H9 (cell line): ENCODE data around the gene SPOP. TPM values are rescaled to one million over a fixed set of nuclear protein-coding genes. Genes with fewer than 3 reads are reported as not detected.

Source experiments
- DNase-seq: peaks from one replicate; pipeline ENCODE4 v3.0.0-alpha.2; 2017
- H2AFZ ChIP-seq: one replicate; pipeline ENCODE4 v1.6.1; 2013; ENCODE audit warnings: mild to moderate bottlenecking, low read length, control low read depth, moderate library complexity
- H2AK5ac ChIP-seq: 2 replicates; pipeline ENCODE4 v1.6.1; 2013; ENCODE audit warnings: low read length, control low read depth, mixed read lengths; ENCODE audit not compliant: insufficient read length
- H2BK120ac ChIP-seq: one replicate; pipeline ENCODE4 v1.6.1; 2013; ENCODE audit warnings: low read depth, mild to moderate bottlenecking, low read length, control low read depth, inconsistent platforms; ENCODE audit not compliant: poor library complexity, severe bottlenecking
- H2BK12ac ChIP-seq: 2 replicates; pipeline ENCODE4 v1.6.1; 2013; ENCODE audit warnings: low read length, control low read depth, mixed read lengths, low read depth; ENCODE audit not compliant: insufficient read length
- H2BK15ac ChIP-seq: 2 replicates; pipeline ENCODE4 v1.6.1; 2013; ENCODE audit warnings: low read depth, low read length, control low read depth
- H2BK20ac ChIP-seq: one replicate; pipeline ENCODE4 v1.6.1; 2013; ENCODE audit warnings: low read depth, mild to moderate bottlenecking, low read length, control low read depth, inconsistent platforms; ENCODE audit not compliant: poor library complexity, severe bottlenecking
- H2BK5ac ChIP-seq: 2 replicates; pipeline ENCODE4 v1.6.1; 2013; ENCODE audit warnings: low read length, control low read depth, mixed read lengths; ENCODE audit not compliant: insufficient read length
- H3K14ac ChIP-seq: 2 replicates; pipeline ENCODE4 v1.6.1; 2013; ENCODE audit warnings: low read length, control low read depth; ENCODE audit not compliant: insufficient read depth
- H3K18ac ChIP-seq: 2 replicates; pipeline ENCODE4 v1.6.1; 2013; ENCODE audit warnings: low read depth, mild to moderate bottlenecking, mixed read lengths, low read length, control low read depth; ENCODE audit not compliant: insufficient read length
- H3K23ac ChIP-seq: 2 replicates; pipeline ENCODE4 v1.6.1; 2013; ENCODE audit warnings: low read length, control low read depth, mixed read lengths, low read depth; ENCODE audit not compliant: insufficient read length
- H3K23me2 ChIP-seq: 2 replicates; pipeline ENCODE4 v1.6.1; 2013; ENCODE audit warnings: low read depth, mild to moderate bottlenecking, mixed read lengths, low read length, control low read depth; ENCODE audit not compliant: insufficient read length, poor library complexity, severe bottlenecking
- H3K27ac ChIP-seq: 2 replicates; pipeline ENCODE4 v1.5.1; 2013; ENCODE audit warnings: low read length, control low read depth, mixed read lengths, low read depth; ENCODE audit not compliant: insufficient read length
- H3K27me3 ChIP-seq: 2 replicates; pipeline ENCODE4 v1.6.1; 2013; ENCODE audit warnings: low read length, control low read depth, inconsistent platforms; ENCODE audit not compliant: insufficient read depth
- H3K4ac ChIP-seq: 2 replicates; pipeline ENCODE4 v1.6.1; 2013; ENCODE audit warnings: low read depth, mild to moderate bottlenecking, control low read depth, inconsistent platforms, low read length, moderate library complexity
- H3K4me1 ChIP-seq: 2 replicates; pipeline ENCODE4 v1.6.1; 2013; ENCODE audit warnings: low read length, control low read depth, inconsistent platforms; ENCODE audit not compliant: insufficient read depth
- H3K4me2 ChIP-seq: 2 replicates; pipeline ENCODE4 v1.6.1; 2013; ENCODE audit warnings: low read length, control low read depth, mixed read lengths; ENCODE audit not compliant: insufficient read length, insufficient read depth
- H3K56ac ChIP-seq: 2 replicates; pipeline ENCODE4 v1.6.1; 2013; ENCODE audit warnings: low read depth, mild to moderate bottlenecking, mixed read lengths, low read length, control low read depth; ENCODE audit not compliant: insufficient read length
- H3K79me1 ChIP-seq: 2 replicates; pipeline ENCODE4 v1.6.1; 2013; ENCODE audit warnings: low read depth, mild to moderate bottlenecking, moderate library complexity, low read length, control low read depth, inconsistent platforms; ENCODE audit not compliant: insufficient read depth, poor library complexity, severe bottlenecking
- H3K79me2 ChIP-seq: 2 replicates; pipeline ENCODE4 v1.6.1; 2013; ENCODE audit warnings: low read length, control low read depth, inconsistent platforms; ENCODE audit not compliant: insufficient read depth
- H3K9ac ChIP-seq: 2 replicates; pipeline ENCODE4 v1.6.1; 2013; ENCODE audit warnings: low read length, control low read depth, mixed read lengths; ENCODE audit not compliant: insufficient read length; ENCODE audit errors: extremely low read depth
- H3K9me3 ChIP-seq: one replicate; pipeline ENCODE4 v1.6.1; 2013; ENCODE audit warnings: low read depth, low read length, inconsistent platforms; ENCODE audit not compliant: control insufficient read depth
- H3T11ph ChIP-seq: one replicate; pipeline ENCODE4 v1.6.1; 2013; ENCODE audit warnings: mild to moderate bottlenecking, low read length, control low read depth, inconsistent platforms
- H4K20me1 ChIP-seq: one replicate; pipeline ENCODE4 v1.6.1; 2013; ENCODE audit not compliant: control insufficient read depth, insufficient read length, insufficient read depth
- H4K5ac ChIP-seq: 2 replicates; pipeline ENCODE4 v1.6.1; 2013; ENCODE audit warnings: low read depth, mild to moderate bottlenecking, mixed read lengths, low read length, control low read depth; ENCODE audit not compliant: insufficient read length
- H4K8ac ChIP-seq: replicated peaks from 2 replicates; pipeline ENCODE4 v1.6.1; 2013; ENCODE audit warnings: low read length, control low read depth, mixed read lengths, low read depth; ENCODE audit not compliant: insufficient read length
- H4K91ac ChIP-seq: 2 replicates; pipeline ENCODE4 v1.6.1; 2013; ENCODE audit warnings: low read depth, mild to moderate bottlenecking, moderate library complexity, mixed read lengths, low read length, control low read depth; ENCODE audit not compliant: insufficient read length
- H3K27ac Mint-ChIP-seq, 3 experiments: 2 replicates in 2 of 3; 3 replicates in 1 of 3; pipeline ENCODE4 v1.8.0; 2020 to 2021; ENCODE audit warnings: mixed read lengths in 3 of 3, mild to moderate bottlenecking in 1 of 3, moderate library complexity in 1 of 3
- H3K27me3 Mint-ChIP-seq: 2 replicates; pipeline ENCODE4 v1.8.0; 2021; ENCODE audit warnings: low read depth, mild to moderate bottlenecking, moderate library complexity, mixed read lengths
- H3K36me3 Mint-ChIP-seq, 3 experiments: 2 replicates in 2 of 3; 3 replicates in 1 of 3; pipeline ENCODE4 v1.8.0; 2020 to 2021; ENCODE audit warnings: low read depth in 3 of 3, mixed read lengths in 3 of 3; ENCODE audit not compliant: insufficient read depth in 1 of 3
- H3K4me1 Mint-ChIP-seq, 2 experiments: 2 replicates each; pipeline ENCODE4 v1.8.0; 2020; ENCODE audit warnings: mixed read lengths in 2 of 2
- H3K4me3 Mint-ChIP-seq, 2 experiments: 2 replicates in 1 of 2; 3 replicates in 1 of 2; pipeline ENCODE4 v1.8.0; 2020 to 2021; ENCODE audit warnings: mild to moderate bottlenecking in 2 of 2, mixed read lengths in 2 of 2, moderate library complexity in 1 of 2
- H3K9me3 Mint-ChIP-seq, 2 experiments: 2 replicates in 1 of 2; 3 replicates in 1 of 2; pipeline ENCODE4 v1.8.0; 2020; ENCODE audit warnings: mild to moderate bottlenecking in 2 of 2, mixed read lengths in 2 of 2, moderate library complexity in 1 of 2
- CTCF ChIP-seq: fragments of 200-600 bp; sonication (generic); conservative IDR thresholded peaks from 3 replicates; pipeline ENCODE4 v1.8.0; 2021; ENCODE audit warnings: antibody characterized with exemption, mild to moderate bottlenecking
- WGBS: extraction: QIAGEN DNeasy Blood & Tissue Kit; methylation state at CpG from one replicate; pipeline ENCODE4 v1.1.7; 2013; ENCODE audit warnings: missing lambda C conversion rate, low lambda C conversion rate, mixed read lengths; ENCODE audit not compliant: insufficient read length; ENCODE audit errors: extremely low coverage; 5-methylcytosine and 5-hydroxymethylcytosine counted together
- total RNA-seq: library from RNA; stranded (reverse); gene quantifications from 2 replicates; pipeline ENCODE4 v1.2.1, GENCODE V29; 2021

Gene SPOP
- total RNA-seq, 1 experiment from 2014 or later, result 33.7 TPM

- no peak overlapping the region for H3K9ac ChIP-seq
- H4K5ac ChIP-seq, result no peak overlapping the region
- H3K27me3 ChIP-seq, result no peaks in the 10 kb centered on the region
- no peak overlapping the region for H3K4ac ChIP-seq
- H2BK5ac ChIP-seq, result no peak overlapping the region
- H2BK120ac ChIP-seq, result no peak overlapping the region
- H3K4me2 ChIP-seq, result no peak overlapping the region
- no peak overlapping the region for H2BK12ac ChIP-seq
- no peaks in the 10 kb centered on the region for H3K9me3 ChIP-seq
- H2BK15ac ChIP-seq, result no peak overlapping the region
- no peak overlapping the region for H3K27ac Mint-ChIP-seq
- no peak overlapping the region for H3K18ac ChIP-seq
- TF ChIP-seq CTCF, result no peak
- no peak overlapping the region for H3K56ac ChIP-seq
- H2BK20ac ChIP-seq, result no peak overlapping the region
- H4K20me1 ChIP-seq, result no peaks in the 10 kb centered on the region
- H2AFZ ChIP-seq, result no peak overlapping the region
- no peak for DNase-seq
- H3K4me1 Mint-ChIP-seq, result peaks cover 22 to 26% of the 10 kb centered on the region in 2 experiments
- no peak overlapping the region for H4K91ac ChIP-seq
- no peaks in the 10 kb centered on the region for H3K36me3 Mint-ChIP-seq
- peaks cover 9% of the 10 kb centered on the region; the same call in 1 of the 2 replicates for H3K4me1 ChIP-seq
- WGBS, result no CpG with 5 or more reads among the region's 4 CpGs
- no peak overlapping the region for H3K27ac ChIP-seq
- no peak overlapping the region for H3T11ph ChIP-seq
- H4K8ac ChIP-seq, result no peak overlapping the region
- H3K79me1 ChIP-seq, result no peaks in the 10 kb centered on the region
- H3K14ac ChIP-seq, result no peak overlapping the region
- no peak overlapping the region for H2AK5ac ChIP-seq
- H3K23me2 ChIP-seq, result no peaks in the 10 kb centered on the region
- H3K79me2 ChIP-seq, result no peaks in the 10 kb centered on the region
- no peak overlapping the region for H3K4me3 Mint-ChIP-seq
- H3K9me3 Mint-ChIP-seq, result no peaks in the 10 kb centered on the region
- peaks cover 10% of the 10 kb centered on the region for H3K27me3 Mint-ChIP-seq
- no peak overlapping the region for H3K23ac ChIP-seq
These were observed 14.9 kb upstream of the SPOP start for GRCh38 chr17:49692751-49693150.
